DND-41 (cell line): ENCODE results near the gene MAMSTR.

Experiments
- ATAC-seq: fragments of 200-7000 bp; cut with Tn5 transposase; 3 replicates; pipeline ENCODE4 v1.9.1; 2021; ENCODE audit warnings: low read depth; ENCODE audit not compliant: insufficient read depth
- DNase-seq: peaks from one replicate; pipeline ENCODE4 v3.0.0-alpha.2; 2020
- H2AFZ ChIP-seq: 2 replicates; pipeline ENCODE4 v1.6.0; 2012; ENCODE audit warnings: low read depth, low read length
- H3K27ac ChIP-seq: 2 replicates; pipeline ENCODE4 v1.5.1; 2012; ENCODE audit warnings: low read length, inconsistent platforms
- H3K27me3 ChIP-seq: fragments of 200-600 bp; sonication (generic); 2 replicates; pipeline ENCODE4 v1.6.0; 2012; ENCODE audit warnings: low read length, mild to moderate bottlenecking, inconsistent platforms; ENCODE audit not compliant: insufficient read depth, poor library complexity
- H3K36me3 ChIP-seq: 2 replicates; pipeline ENCODE4 v1.5.1; 2012; ENCODE audit warnings: low read length, inconsistent platforms; ENCODE audit not compliant: insufficient read depth
- H3K4me1 ChIP-seq: 2 replicates; pipeline ENCODE4 v1.5.1; 2012; ENCODE audit warnings: mild to moderate bottlenecking, low read length; ENCODE audit not compliant: insufficient read depth
- H3K4me2 ChIP-seq: 2 replicates; pipeline ENCODE4 v1.6.0; 2012; ENCODE audit warnings: mild to moderate bottlenecking, moderate library complexity, low read length, inconsistent platforms; ENCODE audit not compliant: insufficient read depth
- H3K4me3 ChIP-seq, 2 experiments: fragments of 200-600 bp in 1 of 2; shearing (Covaris generic) in 1 of 2; 2 replicates each; pipeline ENCODE4 v1.5.1; 2012 to 2016; ENCODE audit warnings: inconsistent platforms in 2 of 2, low read length in 2 of 2, mild to moderate bottlenecking in 2 of 2, low read depth in 1 of 2, moderate library complexity in 1 of 2
- H3K79me2 ChIP-seq: 2 replicates; pipeline ENCODE4 v1.6.0; 2012; ENCODE audit warnings: low read length, inconsistent platforms; ENCODE audit not compliant: insufficient read depth
- H3K9ac ChIP-seq: 2 replicates; pipeline ENCODE4 v1.6.0; 2012; ENCODE audit warnings: low read depth, mild to moderate bottlenecking, inconsistent platforms, low read length, moderate library complexity
- H3K9me3 ChIP-seq: 2 replicates; pipeline ENCODE4 v1.5.1; 2012; ENCODE audit warnings: low read length, moderate library complexity, mild to moderate bottlenecking, inconsistent platforms; ENCODE audit not compliant: insufficient read depth, severe bottlenecking
- H4K20me1 ChIP-seq: 2 replicates; pipeline ENCODE4 v1.6.0; 2012; ENCODE audit warnings: low read length; ENCODE audit not compliant: insufficient read depth
- CTCF ChIP-seq: IDR thresholded peaks from 2 replicates; pipeline ENCODE4 v1.5.1; 2012; ENCODE audit warnings: borderline replicate concordance, low read length, moderate library complexity, mild to moderate bottlenecking; ENCODE audit not compliant: poor library complexity, severe bottlenecking; ENCODE audit errors: extremely low read depth
- EZH2 ChIP-seq: IDR thresholded peaks from 3 replicates; pipeline ENCODE4 v1.6.1; 2012; ENCODE audit warnings: borderline replicate concordance, low read depth, mild to moderate bottlenecking, moderate library complexity, low read length, inconsistent platforms; ENCODE audit not compliant: severe bottlenecking

Gene MAMSTR

GRCh38 chr19:48750351-48750750 is 30.8 kb upstream of the MAMSTR start:
- Histone ChIP-seq H3K9me3 (no peaks in the 10 kb centered on the region), H3K4me1 (peaks cover 10% of the 10 kb centered on the region), H3K36me3 (no peaks in the 10 kb centered on the region), H3K27me3 (peaks cover 16% of the 10 kb centered on the region), H3K9ac (no peak overlapping the region), H3K79me2 (no peaks in the 10 kb centered on the region), H4K20me1 (no peaks in the 10 kb centered on the region), H3K4me3 (no peak overlapping the region), H2AFZ (no peak overlapping the region), H3K27ac (no peak overlapping the region), H3K4me2 (no peak overlapping the region)
- ATAC-seq = no peak
- TF ChIP-seq CTCF (no peak), EZH2 (no peak)
- DNase-seq = no peak

GRCh38 chr19:48749571-48750198 is 30.2 kb upstream of the MAMSTR start:
- no peak overlapping the region for H3K4me2 ChIP-seq
- no peak overlapping the region for H2AFZ ChIP-seq
- no peaks in the 10 kb centered on the region for H3K9me3 ChIP-seq
- H3K79me2 ChIP-seq = no peaks in the 10 kb centered on the region
- no peak overlapping the region for H3K27ac ChIP-seq
- H4K20me1 ChIP-seq = no peaks in the 10 kb centered on the region
- no peak for TF ChIP-seq CTCF
- no peak for TF ChIP-seq EZH2
- H3K4me3 ChIP-seq = no peak overlapping the region
- peaks cover 16% of the 10 kb centered on the region for H3K27me3 ChIP-seq
- ATAC-seq (no peak), DNase-seq (no peak)
- H3K4me1 ChIP-seq = peaks cover 16% of the 10 kb centered on the region
- H3K36me3 ChIP-seq = no peaks in the 10 kb centered on the region
- no peak overlapping the region for H3K9ac ChIP-seq

- Histone ChIP-seq H3K27me3 (peaks cover 2% of the 10 kb centered on the region), H3K4me2 (no peak within 1 kb of the TSS)
These were observed 27.4 kb upstream of the MAMSTR start, which contains the start of gene IZUMO1 for GRCh38 chr19:48746738-48747575. Gene IZUMO1, minus strand, starts transcription at chr19:48746909. Its CDS starts 1,050 bp downstream, at chr19:48745859.

More at GRCh38 chr19:48746738-48747575, 27.4 kb upstream of the MAMSTR start, which contains the start of gene IZUMO1:
- no peak for TF ChIP-seq EZH2
- no peak for TF ChIP-seq CTCF
- Histone ChIP-seq H2AFZ (no peak within 1 kb of the TSS; the same call in 1 of the 2 replicates), H3K9me3 (no peaks in the 10 kb centered on the region), H3K79me2 (no peaks in the 10 kb centered on the region), H3K4me1 (peaks cover 12% of the 10 kb centered on the region), H3K4me3 (no peak within 1 kb of the TSS), H4K20me1 (no peaks in the 10 kb centered on the region), H3K27ac (no peak within 1 kb of the TSS), H3K9ac (no peak within 1 kb of the TSS), H3K36me3 (no peaks in the 10 kb centered on the region)
- ATAC-seq (no peak), DNase-seq (no peak)
